ENCODE measurements around the gene ASCC1.

GRCh38 chr10:72257051-72257892 lies 41.2 kb upstream of the ASCC1 start:
- no peak for TF ChIP-seq SMC3 (IDR thresholded peaks at IDR 0.05; ENCODE audit: low read depth, low read length)
- TF ChIP-seq POLR2A (IDR thresholded peaks at IDR 0.05; ENCODE audit: low read depth, low read length), result no peak
- no peak for TF ChIP-seq MAZ (IDR thresholded peaks at IDR 0.05; ENCODE audit: borderline replicate concordance, low read depth, low read length)
- no peak for TF ChIP-seq CHD1 (IDR thresholded peaks at IDR 0.05; ENCODE audit: low read depth, low read length)
- no peak for TF ChIP-seq RAD21 (IDR thresholded peaks at IDR 0.05; ENCODE audit: low read length)

Data from IMR-90 (cell line).